Measurements from ENCODE around the gene CACNB2. TPM values are rescaled to one million over a fixed set of nuclear protein-coding genes. Genes with fewer than 3 reads are reported as not detected.
"Not testable (repeated sequence)": the region's sequence is repeated elsewhere in the genome, so short reads cannot be mapped to it uniquely, and the experiment has no call there.

CACNB2 gene
- total RNA-seq, 4 donors from 2014 or later, result 73.5 to 108 (median 87.2) TPM

DNA sequence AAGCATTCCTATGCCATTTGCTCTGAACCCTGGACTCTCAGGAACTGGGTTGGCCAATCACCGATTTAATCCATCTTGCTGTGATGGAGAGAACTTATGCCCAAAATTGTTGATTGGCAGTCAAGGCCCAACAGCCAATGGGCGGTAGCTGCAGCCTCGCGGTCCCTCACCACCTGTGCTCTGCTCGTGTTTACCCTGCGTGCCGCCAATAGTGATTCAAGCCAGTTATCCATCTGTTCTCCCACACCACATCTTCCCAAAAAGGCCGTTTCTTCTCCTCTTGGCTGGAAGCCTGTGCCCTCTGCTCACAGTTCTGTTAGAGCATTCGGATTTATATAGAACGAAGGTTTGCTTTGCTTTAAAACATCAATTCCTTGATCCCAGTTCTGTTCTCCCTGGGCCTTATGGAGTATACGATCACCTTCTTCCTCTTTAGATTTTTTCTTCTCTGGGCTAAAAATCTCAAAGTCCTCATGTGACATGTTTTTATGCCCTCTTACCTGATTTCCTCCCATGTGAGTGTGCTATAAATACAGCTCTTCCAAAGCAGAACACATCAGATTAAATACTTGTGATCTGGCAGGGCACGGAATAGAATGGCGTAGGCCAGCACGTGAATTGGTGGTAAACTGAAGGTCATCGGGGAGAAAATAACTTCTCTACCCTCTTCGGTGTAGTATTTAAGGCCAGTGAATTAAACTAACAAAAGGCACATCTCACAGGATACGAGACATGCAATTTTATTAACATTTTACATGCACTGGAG is 298.3 kb downstream of the CACNB2 start:
- TF ChIP-seq POLR2AphosphoS5 (IDR thresholded peaks at IDR 0.05), result no peak
- TF ChIP-seq EP300 (IDR thresholded peaks at IDR 0.05), result no peak
- TF ChIP-seq POLR2A (IDR thresholded peaks at IDR 0.05; ENCODE audit: low read depth), result no peak
- TF ChIP-seq, protein P1, sequence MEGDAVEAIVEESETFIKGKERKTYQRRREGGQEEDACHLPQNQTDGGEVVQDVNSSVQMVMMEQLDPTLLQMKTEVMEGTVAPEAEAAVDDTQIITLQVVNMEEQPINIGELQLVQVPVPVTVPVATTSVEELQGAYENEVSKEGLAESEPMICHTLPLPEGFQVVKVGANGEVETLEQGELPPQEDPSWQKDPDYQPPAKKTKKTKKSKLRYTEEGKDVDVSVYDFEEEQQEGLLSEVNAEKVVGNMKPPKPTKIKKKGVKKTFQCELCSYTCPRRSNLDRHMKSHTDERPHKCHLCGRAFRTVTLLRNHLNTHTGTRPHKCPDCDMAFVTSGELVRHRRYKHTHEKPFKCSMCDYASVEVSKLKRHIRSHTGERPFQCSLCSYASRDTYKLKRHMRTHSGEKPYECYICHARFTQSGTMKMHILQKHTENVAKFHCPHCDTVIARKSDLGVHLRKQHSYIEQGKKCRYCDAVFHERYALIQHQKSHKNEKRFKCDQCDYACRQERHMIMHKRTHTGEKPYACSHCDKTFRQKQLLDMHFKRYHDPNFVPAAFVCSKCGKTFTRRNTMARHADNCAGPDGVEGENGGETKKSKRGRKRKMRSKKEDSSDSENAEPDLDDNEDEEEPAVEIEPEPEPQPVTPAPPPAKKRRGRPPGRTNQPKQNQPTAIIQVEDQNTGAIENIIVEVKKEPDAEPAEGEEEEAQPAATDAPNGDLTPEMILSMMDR (IDR thresholded peaks at IDR 0.05), result no peak
- Histone ChIP-seq H3K27ac (replicated peaks in 1 of 4) (peak overlapping the region; percentile 15 to 60 (median 43)), H3K4me3 (no peak overlapping the region), H3K27me3 (no peaks in the 10 kb centered on the region), H3K36me3 (no peaks in the 10 kb centered on the region), H3K9me3 (no peaks in the 10 kb centered on the region), H3K4me1 (peaks cover 14 to 17% (median 15%) of the 10 kb centered on the region in 4 donors)
- intact Hi-C loops (cut with DNase I), result no loop called here
- DNase-seq (ENCODE audit: extremely low spot score), result no peak
- 79% methylated on average over 17 of the region's 17 CpGs for WGBS

DNA sequence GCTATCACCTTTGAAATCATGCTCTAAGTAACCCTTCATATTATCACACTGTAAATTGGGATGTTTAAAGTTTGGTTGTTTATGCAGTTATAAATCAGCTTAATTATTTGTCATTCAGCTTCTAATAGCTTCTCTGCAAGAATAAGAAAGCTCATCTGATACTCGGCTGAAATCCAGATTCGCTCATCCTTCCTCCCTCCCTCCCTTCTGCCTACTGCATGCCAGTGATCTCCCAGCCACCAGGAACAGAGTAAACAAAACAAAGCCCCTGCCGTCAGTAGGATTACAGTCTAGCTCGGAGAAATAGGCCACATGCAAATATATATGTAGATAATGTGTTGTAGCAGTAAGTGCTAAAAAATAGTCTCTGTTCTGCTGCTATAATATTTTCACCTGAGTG is 299.4 kb downstream of the CACNB2 start:
- no peak overlapping the region for H3K27ac ChIP-seq (replicated peaks in 1 of 4)
- TF ChIP-seq EP300 (IDR thresholded peaks at IDR 0.05), result no peak
- TF ChIP-seq POLR2A (IDR thresholded peaks at IDR 0.05; ENCODE audit: low read depth), result no peak
- no peak for TF ChIP-seq POLR2AphosphoS5 (IDR thresholded peaks at IDR 0.05)
- TF ChIP-seq, protein P1 (IDR thresholded peaks at IDR 0.05), result no peak
- peaks cover 14 to 22% (median 16%) of the 10 kb centered on the region in 4 donors for H3K4me1 ChIP-seq
- no peaks in the 10 kb centered on the region for H3K9me3 ChIP-seq
- H3K36me3 ChIP-seq, result peaks cover 0 to 3% (median 0%) of the 10 kb centered on the region in 4 donors
- H3K27me3 ChIP-seq, result no peaks in the 10 kb centered on the region
- no peak for DNase-seq (ENCODE audit: extremely low spot score)
- H3K4me3 ChIP-seq, result no peak overlapping the region
- WGBS, result 77% methylated on average over 4 of the region's 4 CpGs
- intact Hi-C loops (cut with DNase I), result no loop called here

- intact Hi-C loops (cut with DNase I); H3K27me3 ChIP-seq; H3K4me3 ChIP-seq; H3K9me3 ChIP-seq; H3K36me3 ChIP-seq: not testable (repeated sequence)
- peak; percentile 55 for DNase-seq (ENCODE audit: extremely low spot score)
- Histone ChIP-seq H3K27ac (replicated peaks in 1 of 4) (peak overlapping the region in 2 of 4 donors; percentile 5 to 45), H3K4me1 (peaks cover 6 to 40% (median 32%) of the 10 kb centered on the region in 4 donors)
- WGBS, result 90% methylated on average over 6 of the region's 6 CpGs
These were observed 305.4 kb downstream of the CACNB2 start for GRCh38 chr10:18445635-18446034.

DNA sequence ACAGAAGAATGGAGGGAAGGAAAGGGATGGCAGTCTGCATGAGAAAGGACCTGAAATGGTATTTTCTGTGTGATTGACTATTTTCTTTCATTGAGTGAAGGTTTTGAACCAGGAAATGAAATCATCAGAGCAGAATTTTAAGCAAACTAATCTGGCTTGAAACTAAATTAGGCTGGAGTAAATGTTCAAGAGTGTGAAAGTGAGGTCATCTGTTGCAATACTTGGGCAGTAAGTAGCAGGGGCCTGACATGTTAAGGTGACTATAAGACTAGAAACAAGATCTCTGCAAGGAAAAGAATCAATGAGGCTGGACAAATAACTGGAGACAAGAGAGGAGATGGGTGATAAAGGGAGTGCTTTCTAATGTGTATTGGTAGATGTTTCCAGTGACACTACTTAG is 306.0 kb downstream of the CACNB2 start:
- intact Hi-C loops (cut with DNase I), result no loop called here
- Histone ChIP-seq H3K27ac (replicated peaks in 1 of 4) (peak overlapping the region in 1 of 4 donors; percentile 45), H3K4me3 (no peak overlapping the region), H3K4me1 (peaks cover 6 to 40% (median 32%) of the 10 kb centered on the region in 4 donors), H3K9me3 (no peaks in the 10 kb centered on the region), H3K36me3 (peaks cover 0 to 3% (median 0%) of the 10 kb centered on the region in 4 donors), H3K27me3 (no peaks in the 10 kb centered on the region)
- no peak for DNase-seq (ENCODE audit: extremely low spot score)
- TF ChIP-seq EP300 (IDR thresholded peaks at IDR 0.05) (no peak), POLR2AphosphoS5 (IDR thresholded peaks at IDR 0.05) (no peak), POLR2A (IDR thresholded peaks at IDR 0.05; ENCODE audit: low read depth) (no peak)
- TF ChIP-seq, protein P1 (IDR thresholded peaks at IDR 0.05), result no peak

- WGBS, result 50% methylated on average over 7 of the region's 7 CpGs
- peaks cover 6 to 42% (median 30%) of the 10 kb centered on the region in 4 donors for H3K4me1 ChIP-seq
- TF ChIP-seq EP300 (IDR thresholded peaks at IDR 0.05), result no peak
- no peak for TF ChIP-seq POLR2AphosphoS5 (IDR thresholded peaks at IDR 0.05)
- TF ChIP-seq, protein P1 (IDR thresholded peaks at IDR 0.05), result no peak
- TF ChIP-seq POLR2A (IDR thresholded peaks at IDR 0.05; ENCODE audit: low read depth), result no peak
- intact Hi-C loops (cut with DNase I), result no loop called here
- H3K27me3 ChIP-seq, result no peaks in the 10 kb centered on the region
- no peaks in the 10 kb centered on the region for H3K9me3 ChIP-seq
- H3K27ac ChIP-seq (replicated peaks in 1 of 4), result no peak overlapping the region
- H3K36me3 ChIP-seq, result no peaks in the 10 kb centered on the region
- H3K4me3 ChIP-seq, result no peak overlapping the region
- DNase-seq (ENCODE audit: extremely low spot score), result no peak
These were observed 309.4 kb downstream of the CACNB2 start for GRCh38 chr10:18449611-18450026.

All from esophagus muscularis mucosa (tissue), 4 donors.